ENCODE data around the gene FARS2.
"Not testable (repeated sequence)": the region's sequence is repeated elsewhere in the genome, so short reads cannot be mapped to it uniquely, and the experiment has no call there.

GRCh38 chr6:5699064-5699463 is 437.8 kb downstream of the FARS2 start:
- TF ChIP-seq EZH2 (IDR thresholded peaks at IDR 0.05; ENCODE audit: borderline replicate concordance, low read depth, low read length, severe bottlenecking), result not testable (repeated sequence)
- TF ChIP-seq, protein P1, sequence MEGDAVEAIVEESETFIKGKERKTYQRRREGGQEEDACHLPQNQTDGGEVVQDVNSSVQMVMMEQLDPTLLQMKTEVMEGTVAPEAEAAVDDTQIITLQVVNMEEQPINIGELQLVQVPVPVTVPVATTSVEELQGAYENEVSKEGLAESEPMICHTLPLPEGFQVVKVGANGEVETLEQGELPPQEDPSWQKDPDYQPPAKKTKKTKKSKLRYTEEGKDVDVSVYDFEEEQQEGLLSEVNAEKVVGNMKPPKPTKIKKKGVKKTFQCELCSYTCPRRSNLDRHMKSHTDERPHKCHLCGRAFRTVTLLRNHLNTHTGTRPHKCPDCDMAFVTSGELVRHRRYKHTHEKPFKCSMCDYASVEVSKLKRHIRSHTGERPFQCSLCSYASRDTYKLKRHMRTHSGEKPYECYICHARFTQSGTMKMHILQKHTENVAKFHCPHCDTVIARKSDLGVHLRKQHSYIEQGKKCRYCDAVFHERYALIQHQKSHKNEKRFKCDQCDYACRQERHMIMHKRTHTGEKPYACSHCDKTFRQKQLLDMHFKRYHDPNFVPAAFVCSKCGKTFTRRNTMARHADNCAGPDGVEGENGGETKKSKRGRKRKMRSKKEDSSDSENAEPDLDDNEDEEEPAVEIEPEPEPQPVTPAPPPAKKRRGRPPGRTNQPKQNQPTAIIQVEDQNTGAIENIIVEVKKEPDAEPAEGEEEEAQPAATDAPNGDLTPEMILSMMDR (IDR thresholded peaks at IDR 0.05; ENCODE audit: borderline replicate concordance, extremely low read depth, low read length, poor library complexity, severe bottlenecking), result not testable (repeated sequence)
